NCI-H1417 (cell line): ENCODE results near the gene PIK3CA.
A peak's percentile ranks its signal among the peaks of the same experiment; 100 is the strongest.
"Not testable (repeated sequence)": the region's sequence is repeated elsewhere in the genome, so short reads cannot be mapped to it uniquely, and the experiment has no call there.

Experiments used
- DNase-seq, 3 experiments: peaks; one replicate each; lab custom pipeline; 2025; lab: John Stamatoyannopoulos, UW

PIK3CA gene

DNA sequence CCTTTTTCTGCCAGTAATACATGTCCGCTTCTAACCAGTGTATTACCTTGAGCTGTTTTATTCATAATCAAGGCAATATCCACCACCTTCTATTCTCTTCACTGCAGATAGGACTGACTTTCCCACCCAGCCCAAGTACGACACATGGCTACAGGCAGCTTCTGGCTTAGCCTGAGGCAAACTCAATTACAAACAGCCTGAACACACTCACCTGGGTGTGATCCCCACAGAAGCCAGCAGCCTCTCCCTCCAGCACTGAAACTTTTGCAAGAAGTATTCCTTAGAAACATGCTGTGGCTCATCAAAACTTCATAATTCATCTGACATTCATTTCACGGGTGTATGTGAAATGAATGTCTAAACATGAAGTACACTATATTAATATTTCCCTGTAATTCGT lies 116.3 kb downstream of the PIK3CA start:
- DNase-seq, result no peak

DNA sequence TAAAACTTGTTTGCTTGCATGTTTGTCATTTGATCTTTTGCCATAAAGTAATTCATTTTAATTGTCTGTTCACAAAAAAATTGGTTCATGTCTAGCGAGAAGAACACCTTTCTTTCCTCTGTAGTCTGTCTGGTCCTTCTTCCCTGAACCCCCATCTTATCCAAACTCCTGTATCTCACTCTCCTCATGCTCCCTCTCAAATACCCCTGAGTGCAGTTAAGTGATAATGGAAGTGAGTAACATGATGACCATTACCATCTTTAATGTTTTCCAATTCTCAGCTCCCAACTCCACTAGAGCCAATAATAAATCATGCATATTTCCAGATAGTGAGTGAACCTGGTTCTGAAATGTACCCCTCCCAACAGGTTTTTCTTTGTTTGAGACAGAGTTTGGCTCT lies 116.9 kb downstream of the PIK3CA start:
- no peak for DNase-seq

DNA sequence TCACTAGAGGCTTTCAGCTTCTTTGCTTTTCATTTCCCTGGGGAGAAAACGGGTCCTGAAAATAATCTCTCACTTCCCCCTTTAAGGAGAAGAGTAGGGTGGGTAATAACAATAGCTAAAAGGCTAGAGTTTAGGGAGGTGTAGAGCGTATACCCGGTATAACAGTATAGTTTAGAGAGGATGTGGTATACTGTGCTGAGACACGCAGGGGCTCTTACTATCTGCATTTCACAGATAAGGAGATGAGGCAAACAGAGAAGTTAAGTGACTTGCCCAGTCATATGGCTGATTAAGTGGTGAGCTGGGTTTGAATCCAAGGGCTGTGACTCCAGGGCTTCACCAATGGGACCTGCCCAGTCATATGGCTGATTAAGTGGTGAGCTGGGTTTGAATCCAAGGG lies 117.7 kb downstream of the PIK3CA start:
- DNase-seq, result no peak

DNA sequence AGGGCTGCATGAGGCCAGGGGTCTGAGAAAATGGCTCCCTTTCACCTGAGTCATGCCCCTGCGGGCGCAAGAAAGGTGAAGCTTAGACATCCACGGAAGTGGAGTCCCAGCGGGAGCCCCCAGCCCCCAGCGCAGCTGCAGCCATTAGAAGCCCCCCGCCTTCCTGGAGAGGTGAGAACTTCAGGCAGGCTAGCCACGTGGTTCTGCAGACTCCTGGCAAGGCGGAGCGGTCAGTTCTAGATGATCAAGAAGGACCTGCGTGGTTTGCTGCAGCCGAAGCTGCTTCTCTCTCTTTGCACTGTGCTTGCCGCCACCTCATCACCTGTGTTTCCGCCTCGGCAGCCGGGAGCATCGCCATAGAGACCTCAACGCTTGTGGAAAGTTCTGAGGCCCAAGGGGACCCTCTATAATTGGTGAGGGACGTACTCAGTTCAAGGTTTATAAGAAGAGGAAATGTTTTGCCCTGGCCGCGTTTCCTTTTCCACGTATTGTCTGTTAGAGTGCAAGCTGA lies 118.6 kb downstream of the PIK3CA start:
- peak in 2 of 3 experiments; percentile 13 to 29 for DNase-seq

DNA sequence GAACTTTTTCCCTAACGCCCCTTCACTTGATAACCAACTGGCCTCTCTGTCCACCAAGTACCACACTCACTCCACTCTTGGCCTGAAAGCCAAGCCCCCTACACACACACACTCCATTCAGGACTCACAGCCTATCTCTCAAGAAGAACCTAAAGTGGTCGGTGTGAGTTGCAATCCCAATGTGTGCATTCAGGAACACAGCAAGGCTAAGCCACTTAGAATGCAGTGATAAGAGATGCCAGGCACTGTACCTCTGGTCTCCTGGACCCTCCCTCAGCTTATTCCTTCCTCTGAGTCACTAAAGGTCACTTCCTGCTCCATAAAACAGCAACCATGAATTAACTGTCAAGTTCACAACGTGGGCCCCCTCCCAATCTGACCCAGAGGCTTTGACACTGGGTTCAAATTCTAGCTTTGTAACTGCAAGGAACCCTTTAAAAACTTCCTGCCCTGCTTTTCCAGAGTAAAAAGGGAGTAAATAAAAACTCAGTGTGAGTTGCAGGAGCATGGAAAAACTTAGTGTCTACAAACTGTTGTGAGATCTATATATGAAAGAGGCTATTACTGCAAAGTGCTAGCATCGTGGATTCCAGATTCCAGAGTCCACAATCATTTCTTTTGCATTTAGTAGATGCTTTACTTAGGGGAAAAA lies 120.4 kb downstream of the PIK3CA start:
- no peak for DNase-seq

DNA sequence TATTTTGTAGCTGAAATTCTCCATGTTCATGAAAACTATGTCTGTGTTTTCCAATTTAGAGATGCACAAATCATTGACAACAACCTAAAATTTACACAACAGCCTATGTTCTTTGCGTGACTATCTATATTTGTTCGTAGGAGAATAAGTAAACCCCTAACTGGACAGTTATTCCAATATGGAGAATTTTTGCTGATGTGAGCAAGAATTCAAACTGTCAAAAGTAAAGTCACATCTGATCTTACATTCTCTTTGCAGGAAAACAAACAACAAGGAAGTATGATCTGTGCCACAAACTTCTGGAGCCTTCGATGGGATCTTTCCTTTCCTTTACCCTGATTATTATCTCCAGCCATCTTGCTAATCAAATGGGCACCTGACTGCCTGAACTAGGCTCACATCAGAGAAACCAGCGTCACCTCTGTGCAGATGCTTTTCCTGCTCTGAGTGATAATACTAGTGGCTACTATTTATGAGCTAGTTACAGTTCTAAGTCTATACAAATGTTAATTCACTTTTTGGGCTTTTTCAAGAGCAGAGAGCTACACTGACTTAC lies 121.1 kb downstream of the PIK3CA start:
- DNase-seq, result no peak

DNA sequence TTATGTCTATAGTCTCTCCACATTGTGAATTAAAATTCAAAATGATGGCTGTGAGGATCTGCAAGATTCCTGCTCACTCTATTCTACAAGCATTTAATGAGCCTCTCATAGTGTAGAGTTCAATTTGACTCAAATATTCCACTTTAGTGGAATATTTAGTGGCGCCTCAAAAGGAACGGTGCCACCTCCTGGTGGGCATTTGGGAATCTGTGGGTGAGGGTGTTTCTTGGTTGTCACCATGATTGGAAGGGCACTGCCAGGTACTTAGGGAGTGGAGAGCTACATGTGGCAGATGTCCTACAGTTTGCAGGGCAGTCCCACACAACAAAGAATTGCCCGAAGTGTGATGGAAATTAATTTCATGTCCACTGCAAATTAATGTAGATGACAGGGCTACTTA lies 124.2 kb downstream of the PIK3CA start:
- peak in 1 of 3 experiments; percentile 30 for DNase-seq

DNA sequence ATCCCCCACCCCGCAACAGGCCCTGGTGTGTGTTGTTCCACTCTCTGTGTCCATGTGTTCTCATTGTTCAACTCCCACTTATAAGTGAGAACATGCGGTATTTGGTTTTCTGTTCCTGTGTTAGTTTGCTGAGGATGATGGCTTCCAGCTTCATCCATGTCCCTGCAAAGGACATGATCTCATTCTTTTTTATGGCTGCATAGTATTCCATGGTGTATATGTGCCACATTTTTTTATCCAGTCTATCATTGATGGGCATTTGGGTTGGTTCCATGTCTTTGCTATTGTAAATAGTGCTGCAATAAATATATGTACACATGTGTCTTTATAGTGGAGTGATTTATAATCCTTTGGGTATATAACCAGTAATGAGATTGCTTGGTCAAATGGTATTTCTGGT lies 126.3 kb downstream of the PIK3CA start:
- not testable (repeated sequence) for DNase-seq

DNA sequence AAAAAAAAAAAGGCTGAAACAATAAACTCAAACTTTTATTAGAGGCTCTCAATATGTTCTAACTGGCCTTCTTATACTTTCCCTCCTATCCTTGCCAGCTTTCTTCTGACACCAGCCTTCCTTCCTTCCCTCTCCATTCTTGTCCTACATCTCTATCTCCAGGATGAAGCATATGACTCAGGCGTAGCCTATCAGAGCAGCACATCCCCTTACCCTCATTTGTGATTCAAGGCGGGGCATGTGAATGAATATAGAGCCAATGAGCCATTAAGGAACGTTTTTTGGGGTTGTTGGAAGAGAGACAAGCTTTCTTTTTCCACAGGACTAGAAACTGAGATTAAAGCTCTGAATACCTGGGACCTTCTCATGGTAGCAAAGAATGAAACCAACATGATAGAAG lies 127.8 kb downstream of the PIK3CA start:
- DNase-seq, result no peak

DNA sequence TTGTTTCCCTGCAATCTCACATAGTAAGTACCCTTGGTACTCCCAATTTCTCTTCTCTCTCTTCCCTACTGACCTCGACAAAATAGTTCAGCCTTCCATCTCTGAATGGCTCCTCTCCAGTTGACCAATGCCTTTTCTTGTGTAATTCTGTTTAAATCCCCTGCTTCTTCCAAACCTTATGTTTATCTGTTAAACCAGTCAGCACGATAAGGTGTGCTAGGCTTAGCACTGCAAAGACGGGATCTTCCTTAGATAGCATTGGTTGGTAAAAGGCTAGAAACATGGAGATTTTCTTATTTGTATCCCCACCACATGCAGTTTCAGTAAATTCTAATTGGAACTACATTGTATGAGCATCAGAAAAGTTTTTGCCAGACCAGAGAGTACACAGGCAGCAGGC lies 128.6 kb downstream of the PIK3CA start:
- DNase-seq, result no peak

DNA sequence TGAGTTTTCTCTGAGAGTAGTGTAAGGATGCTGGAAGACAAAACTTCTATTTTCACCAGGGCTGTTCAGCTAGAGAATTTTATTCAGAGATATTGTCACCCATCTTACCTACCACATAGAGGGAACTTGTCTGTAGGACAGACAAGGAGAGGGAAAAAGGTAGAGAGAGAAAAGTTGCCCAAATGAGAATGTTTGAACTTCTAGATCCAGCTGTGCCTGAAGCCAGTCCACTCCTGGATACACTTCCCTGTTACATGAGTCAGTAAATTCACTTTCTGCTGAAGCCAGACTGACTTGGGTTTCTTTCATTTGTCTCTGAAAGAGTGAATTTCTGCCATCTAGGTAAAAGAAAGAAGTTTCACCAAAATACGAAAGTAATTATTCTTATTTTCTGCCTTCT lies 130.0 kb downstream of the PIK3CA start:
- no peak for DNase-seq

DNA sequence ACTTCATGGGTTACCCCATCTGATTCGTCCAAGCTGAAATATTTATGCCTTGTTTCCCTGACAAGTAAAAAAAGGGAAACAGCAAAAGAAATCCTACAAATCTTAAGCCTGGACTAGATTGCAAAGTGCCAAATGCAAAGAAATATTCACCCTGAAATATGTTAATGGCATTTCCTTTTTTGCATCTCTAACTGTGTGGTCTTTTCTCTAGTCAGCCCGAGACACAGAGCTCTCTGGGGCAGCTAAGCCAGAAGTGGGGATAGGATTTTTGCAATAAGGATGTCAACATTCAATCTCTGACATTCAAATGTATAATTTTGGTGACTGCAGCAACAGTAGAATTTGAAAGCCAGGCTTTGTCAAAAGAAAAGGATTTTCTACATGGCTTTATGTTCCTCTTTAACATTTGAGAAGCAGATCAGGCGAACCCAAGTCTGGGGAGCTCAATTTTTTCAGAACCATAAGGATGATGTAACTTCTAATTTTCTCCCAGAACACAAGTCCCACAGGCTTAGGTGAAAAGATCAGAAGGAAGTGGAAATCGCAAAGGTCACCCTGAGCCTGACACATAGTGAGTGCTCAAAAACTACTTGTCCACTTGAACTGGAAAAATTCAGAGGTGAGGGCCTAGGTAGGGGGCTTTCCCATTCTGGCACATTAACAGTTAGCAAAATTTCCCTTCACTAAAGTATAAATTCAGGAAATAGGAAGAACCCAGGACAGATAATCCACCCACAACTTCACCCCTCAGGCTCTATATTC lies 131.0 kb downstream of the PIK3CA start:
- no peak for DNase-seq

DNA sequence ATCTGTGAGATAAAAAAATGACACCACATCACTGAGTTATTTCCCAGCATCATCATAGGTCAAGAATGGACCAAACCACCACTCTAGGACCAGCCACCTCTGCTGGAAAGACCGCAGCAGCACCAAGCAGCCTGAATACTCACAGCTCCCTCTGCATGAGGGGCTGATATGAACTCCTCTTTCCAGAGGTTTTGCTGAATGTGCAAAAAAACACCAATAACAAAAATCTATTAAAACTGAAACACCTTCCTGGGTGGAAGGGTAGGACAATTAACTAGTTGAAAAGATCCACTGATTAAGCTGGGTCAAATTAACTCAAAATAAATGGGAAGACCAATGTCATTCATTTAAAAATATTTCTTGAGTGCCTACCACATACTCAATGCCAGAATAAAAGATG lies 131.7 kb downstream of the PIK3CA start:
- no peak for DNase-seq

DNA sequence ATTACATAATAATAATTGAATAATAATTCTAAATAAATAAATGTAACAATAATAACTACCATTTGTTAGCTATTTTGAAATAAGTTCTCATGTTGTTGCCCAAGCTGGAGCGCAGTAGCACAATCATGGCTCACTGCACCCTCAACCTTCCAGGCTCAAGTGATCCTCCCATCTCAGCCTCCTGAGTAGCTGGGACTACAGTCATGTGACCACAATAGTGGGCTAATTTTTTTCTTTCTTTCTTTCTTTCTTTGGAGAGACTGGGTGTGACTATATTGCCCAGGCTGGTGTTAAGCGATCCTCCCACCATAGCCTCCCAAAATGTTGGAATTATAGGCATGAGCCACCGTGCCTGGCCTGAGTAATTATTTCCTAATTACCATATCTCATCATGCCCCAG lies 133.7 kb downstream of the PIK3CA start:
- DNase-seq, result no peak

DNA sequence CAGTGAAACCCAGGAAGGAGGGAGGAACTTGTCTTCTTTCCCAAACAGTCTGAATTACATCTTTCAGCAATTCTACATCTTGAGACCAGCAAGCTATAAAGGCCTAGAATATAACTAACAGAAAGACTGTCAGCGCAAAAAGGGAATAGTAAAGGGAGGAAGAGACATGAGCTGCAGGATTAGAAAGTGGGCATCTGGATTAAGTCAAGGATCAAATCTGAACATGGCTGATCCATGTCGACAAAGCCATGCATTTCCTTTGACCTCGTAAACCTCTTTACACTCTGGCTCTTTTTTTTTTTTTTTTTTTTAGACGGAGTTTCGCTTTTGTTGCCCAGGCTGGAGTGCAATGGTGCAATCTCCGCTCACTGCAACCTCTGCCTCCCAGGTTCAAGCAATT lies 138.2 kb downstream of the PIK3CA start:
- DNase-seq, result no peak

DNA sequence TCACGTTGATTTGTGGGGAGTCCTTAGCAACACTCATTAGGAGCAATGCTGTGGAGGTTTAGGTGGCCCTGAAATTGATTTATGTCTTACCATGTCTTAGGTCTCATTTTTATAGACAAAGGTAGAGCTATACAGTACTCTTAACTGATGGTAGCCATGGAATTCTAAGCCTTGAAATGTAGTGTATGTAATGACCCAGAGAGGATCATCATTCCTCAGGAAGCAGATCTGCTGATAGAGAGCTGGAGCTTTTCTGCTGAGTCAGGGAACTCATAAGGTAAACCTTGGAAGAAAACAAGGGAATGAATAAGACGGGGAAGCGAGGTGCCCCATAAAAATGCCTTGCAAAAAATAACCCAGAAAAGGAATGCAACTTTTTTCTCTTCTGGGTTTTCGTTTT lies 140.7 kb downstream of the PIK3CA start:
- no peak for DNase-seq

DNA sequence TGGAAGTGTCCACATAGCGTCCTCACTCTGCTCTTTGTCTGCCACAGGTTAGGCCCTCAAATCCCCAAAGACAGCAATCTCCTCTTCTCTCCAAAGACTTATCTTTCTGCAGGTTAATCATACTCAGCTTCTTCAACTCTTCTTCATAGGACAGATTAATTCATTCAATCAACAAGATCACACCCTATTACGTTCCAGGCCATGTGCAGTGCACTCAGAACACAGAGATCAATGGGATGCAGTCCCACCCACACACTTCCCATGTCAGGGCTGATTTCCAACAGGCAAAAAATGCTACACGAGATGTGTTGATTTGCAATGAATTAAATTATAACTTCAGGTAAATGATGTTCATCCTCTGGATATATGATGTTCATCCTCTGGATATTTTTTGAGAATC lies 141.1 kb downstream of the PIK3CA start:
- no peak for DNase-seq
